HG03442 (cell line): ENCODE measurements around the gene FBXL17.

Experiments used
- ATAC-seq: cut with Tn5 transposase; IDR thresholded peaks from one replicate; pipeline ENCODE4 v1.9.1; 2021; ENCODE audit warnings: mild to moderate bottlenecking, moderate library complexity; ENCODE audit not compliant: unreplicated experiment

Gene FBXL17

GRCh38 chr5:107959573-107960279, 422.2 kb downstream of the FBXL17 start:
- ATAC-seq, result no peak

- ATAC-seq, result no peak
Observed at GRCh38 chr5:107958861-107959260, 423.0 kb downstream of the FBXL17 start.

GRCh38 chr5:107958432-107958831, 423.5 kb downstream of the FBXL17 start:
- ATAC-seq, result no peak

- no peak for ATAC-seq
Observed at GRCh38 chr5:107957051-107957450, 424.8 kb downstream of the FBXL17 start.

GRCh38 chr5:107955321-107955720, 426.6 kb downstream of the FBXL17 start:
- ATAC-seq, result no peak

GRCh38 chr5:107954254-107954653, 427.6 kb downstream of the FBXL17 start:
- no peak for ATAC-seq

GRCh38 chr5:107952450-107952849, 429.4 kb downstream of the FBXL17 start:
- ATAC-seq, result no peak

GRCh38 chr5:107951309-107951708, 430.6 kb downstream of the FBXL17 start:
- ATAC-seq, result no peak

GRCh38 chr5:107950776-107951175, 431.1 kb downstream of the FBXL17 start:
- no peak for ATAC-seq

- no peak for ATAC-seq
Observed at GRCh38 chr5:107949688-107950341, 432.1 kb downstream of the FBXL17 start.

GRCh38 chr5:107948377-107948776, 433.5 kb downstream of the FBXL17 start:
- no peak for ATAC-seq

- ATAC-seq, result no peak
Observed at GRCh38 chr5:107945061-107945460, 436.8 kb downstream of the FBXL17 start.

GRCh38 chr5:107943923-107944322, 438.0 kb downstream of the FBXL17 start:
- no peak for ATAC-seq

- no peak for ATAC-seq
Observed at GRCh38 chr5:107941036-107941435, 440.9 kb downstream of the FBXL17 start.

- ATAC-seq, result no peak
Observed at GRCh38 chr5:107937651-107938355, 444.1 kb downstream of the FBXL17 start.

- no peak for ATAC-seq
Observed at GRCh38 chr5:107937204-107937603, 444.7 kb downstream of the FBXL17 start.

- no peak for ATAC-seq
Observed at GRCh38 chr5:107936515-107936914, 445.4 kb downstream of the FBXL17 start.

GRCh38 chr5:107935645-107936044, 446.3 kb downstream of the FBXL17 start:
- ATAC-seq, result no peak

- ATAC-seq, result no peak
Observed at GRCh38 chr5:107933326-107933725, 448.6 kb downstream of the FBXL17 start.

- ATAC-seq, result no peak
Observed at GRCh38 chr5:107930891-107931290, 451.0 kb downstream of the FBXL17 start.

- ATAC-seq, result no peak
Observed at GRCh38 chr5:107930092-107930491, 451.8 kb downstream of the FBXL17 start.

- no peak for ATAC-seq
Observed at GRCh38 chr5:107929080-107929479, 452.8 kb downstream of the FBXL17 start.
